Measurements from ENCODE around the gene VCAN.

Gene VCAN

DNA sequence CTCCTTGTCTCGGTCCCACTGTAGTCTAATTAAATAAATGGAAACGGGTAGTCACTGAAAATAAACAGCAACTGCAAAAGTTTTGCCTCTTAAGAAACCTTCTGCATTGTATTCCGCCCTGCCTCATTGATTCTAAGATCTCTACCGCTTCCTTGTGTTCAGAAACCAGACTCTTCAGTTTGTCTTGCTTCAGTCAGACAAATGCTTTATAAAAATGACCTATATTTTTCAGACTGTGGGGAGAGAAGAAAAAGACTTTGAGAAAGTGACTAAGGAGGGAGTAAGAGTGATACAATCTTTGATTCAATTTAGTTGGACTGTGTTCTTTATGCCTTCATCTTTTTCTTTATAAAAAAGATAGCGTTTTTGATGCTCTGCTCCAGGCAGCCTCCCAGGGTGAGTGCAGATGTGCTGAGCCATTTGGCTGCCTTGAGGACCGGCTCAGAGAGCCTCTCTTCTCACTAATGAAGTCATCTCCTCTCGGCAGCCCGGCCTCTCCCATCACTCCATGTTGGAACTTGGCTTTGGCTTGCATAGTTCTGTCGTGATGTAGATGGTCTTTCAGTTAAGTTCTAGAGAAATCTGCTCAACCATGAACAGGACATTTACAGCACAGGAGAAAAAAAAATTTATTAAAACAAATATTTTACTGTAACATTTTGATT is 4.0 kb upstream of the VCAN start:
- DNase-seq (ENCODE audit: low read depth in 2 of 2): no peak

GRCh38 chr5:83469075-83469474 is 2.5 kb upstream of the VCAN start:
- DNase-seq (ENCODE audit: low read depth in 2 of 2): no peak

- DNase-seq (ENCODE audit: low read depth in 2 of 2): no peak
Measured at GRCh38 chr5:83470526-83471404, 779 bp upstream of the VCAN start.

GRCh38 chr5:83472213-83472507 is 616 bp downstream of the VCAN start:
- DNase-seq (ENCODE audit: low read depth in 2 of 2): no peak

GRCh38 chr5:83472508-83473345 is 1.2 kb downstream of the VCAN start:
- no peak for DNase-seq (ENCODE audit: low read depth in 2 of 2)

- peak; percentile 30 to 47 for DNase-seq (ENCODE audit: low read depth in 2 of 2)
Measured at GRCh38 chr5:83473346-83474160, 2.0 kb downstream of the VCAN start.

GRCh38 chr5:83474161-83474796 is 2.7 kb downstream of the VCAN start:
- DNase-seq (ENCODE audit: low read depth in 2 of 2): peak in 1 of 2 donors; percentile 36

DNA sequence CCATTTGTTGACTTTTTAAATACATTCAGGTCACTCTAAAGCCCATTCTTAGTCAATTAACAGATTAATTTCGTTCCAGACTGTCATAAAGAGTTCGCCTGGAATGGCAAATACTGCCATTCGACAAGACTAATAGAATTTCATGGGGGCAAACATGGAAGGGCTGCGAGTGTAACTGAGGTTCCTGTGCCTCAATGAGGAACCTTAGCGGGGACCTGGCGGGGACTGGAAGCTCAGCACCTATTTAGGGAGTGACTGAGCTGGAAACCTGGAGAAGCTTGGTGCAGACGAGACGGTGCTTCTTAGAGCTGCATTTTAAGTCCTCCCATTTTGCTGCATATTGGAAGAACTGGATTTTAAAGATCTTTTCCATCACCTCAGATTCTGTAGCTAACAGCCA is 3.4 kb downstream of the VCAN start:
- DNase-seq (ENCODE audit: low read depth in 2 of 2): no peak

GRCh38 chr5:83475391-83475863 is 3.9 kb downstream of the VCAN start:
- no peak for DNase-seq (ENCODE audit: low read depth in 2 of 2)

DNA sequence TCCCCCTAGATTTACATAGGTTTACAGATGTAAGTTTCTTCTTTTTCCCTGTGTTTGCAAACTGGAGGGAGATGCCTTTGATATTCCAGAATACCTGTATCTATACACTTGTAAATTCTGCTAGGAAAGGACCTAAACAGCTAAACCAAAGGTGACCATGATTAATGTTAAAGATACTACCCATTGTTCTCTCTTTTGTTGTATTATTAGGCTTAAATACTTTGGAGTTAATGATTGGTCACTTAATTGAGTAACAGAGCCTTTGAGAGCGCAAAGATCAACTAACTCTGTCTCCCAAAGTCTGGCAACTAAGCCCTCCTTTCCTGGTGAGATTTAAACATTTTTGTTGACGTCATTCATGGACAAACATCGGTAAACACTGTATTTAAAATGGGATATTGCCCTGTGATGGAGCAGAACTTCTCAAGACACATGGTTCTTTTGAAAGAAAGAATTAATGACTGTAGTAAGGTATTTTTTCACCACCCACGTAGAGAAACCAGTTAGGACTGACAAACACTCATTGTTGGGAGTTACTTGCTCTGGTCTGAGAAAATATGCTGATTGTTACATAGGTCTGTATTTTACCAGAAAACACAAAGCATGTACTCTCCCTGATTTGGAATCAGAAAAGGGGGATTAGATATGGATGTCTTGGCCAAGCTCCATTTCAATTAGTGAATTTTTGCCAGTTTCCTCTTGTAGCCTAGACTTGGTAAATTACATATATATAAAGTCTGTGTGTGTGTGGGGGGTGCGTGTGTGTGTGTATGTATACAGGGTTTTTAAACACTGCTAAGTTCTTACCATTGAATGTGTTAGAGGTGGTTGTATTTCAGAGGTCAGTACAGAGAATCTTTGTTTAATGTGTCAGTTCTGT is 4.6 kb downstream of the VCAN start:
- no peak for DNase-seq (ENCODE audit: low read depth in 2 of 2)

GRCh38 chr5:83482961-83483360 is 11.4 kb downstream of the VCAN start:
- DNase-seq (ENCODE audit: low read depth in 2 of 2): no peak

DNA sequence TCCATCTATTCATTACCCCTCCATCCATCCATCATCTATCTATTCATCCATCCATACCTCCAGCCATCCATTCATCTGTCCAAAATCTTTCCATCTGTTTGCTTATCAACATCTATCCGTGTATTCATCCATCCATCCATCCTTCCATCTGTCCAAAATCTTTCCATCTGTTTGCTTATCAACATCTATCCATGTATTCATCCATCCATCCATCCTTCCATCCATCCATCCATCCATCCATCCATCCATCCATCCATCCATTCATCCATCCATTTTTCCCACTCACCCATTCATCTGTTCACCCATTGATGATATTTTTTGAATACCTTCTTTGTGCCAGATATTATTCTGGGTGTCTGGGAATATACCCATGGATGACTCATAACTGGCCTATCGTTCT is 12.8 kb downstream of the VCAN start:
- no peak for DNase-seq (ENCODE audit: low read depth in 2 of 2)

DNA sequence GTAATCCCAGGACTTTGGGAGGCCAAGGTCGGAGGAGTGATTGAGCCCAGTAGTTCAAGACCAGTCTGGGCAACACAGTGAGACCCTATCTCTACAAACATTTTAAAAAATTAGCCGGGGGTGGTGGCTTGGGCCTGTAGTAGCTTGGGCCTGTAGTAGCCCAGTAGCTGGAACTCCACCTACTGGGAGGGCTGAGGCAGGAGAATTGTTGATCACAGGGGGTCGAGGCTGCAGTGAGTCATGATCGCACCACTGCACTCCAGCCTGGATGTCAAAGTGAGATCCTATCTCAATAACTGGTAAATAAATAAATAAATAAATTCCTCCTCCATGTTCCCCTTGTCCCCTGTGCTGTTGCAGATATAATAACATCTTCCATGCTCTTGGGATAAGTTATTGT is 14.3 kb downstream of the VCAN start:
- no peak for DNase-seq (ENCODE audit: low read depth in 2 of 2)

DNA sequence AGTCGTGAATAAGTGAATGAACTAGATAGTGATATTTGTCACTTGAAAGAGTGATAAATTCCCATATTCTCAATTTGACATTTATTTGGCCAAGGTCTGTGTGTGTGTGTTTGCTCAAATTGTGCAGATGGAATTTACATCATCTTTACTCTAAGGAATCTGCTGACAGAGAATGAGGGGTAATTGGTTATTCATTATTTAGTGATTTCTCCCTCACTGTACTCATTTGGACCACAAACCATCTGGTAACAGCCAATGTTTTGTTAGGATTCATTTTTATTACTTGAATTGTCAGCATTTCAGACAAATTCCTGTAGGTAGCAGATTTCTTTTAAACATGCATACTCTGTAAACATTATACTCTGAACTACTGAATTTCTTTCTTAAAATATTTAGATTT is 15.6 kb downstream of the VCAN start:
- no peak for DNase-seq (ENCODE audit: low read depth in 2 of 2)

DNA sequence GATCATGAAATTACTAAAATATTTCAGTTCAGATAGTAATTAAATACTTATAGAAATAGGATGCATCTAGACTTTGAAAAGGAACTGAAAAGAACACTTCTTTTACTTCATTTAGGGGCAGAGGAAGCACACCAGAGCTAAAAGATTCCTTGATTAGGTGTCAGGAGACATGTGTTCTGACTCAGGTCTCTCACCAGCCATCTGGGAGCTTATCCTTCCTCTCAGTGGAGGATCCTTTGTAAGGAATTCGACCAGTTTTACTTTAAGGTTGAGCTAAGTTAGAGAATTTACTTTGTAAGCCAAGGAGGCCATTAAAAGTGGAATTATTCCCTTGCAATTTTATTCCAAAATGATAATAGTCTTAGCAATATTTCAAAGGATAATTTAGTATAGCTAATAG is 16.7 kb downstream of the VCAN start:
- DNase-seq (ENCODE audit: low read depth in 2 of 2): no peak

GRCh38 chr5:83488821-83489220 is 17.3 kb downstream of the VCAN start:
- DNase-seq (ENCODE audit: low read depth in 2 of 2): no peak

GRCh38 chr5:83490203-83490602 is 18.7 kb downstream of the VCAN start:
- DNase-seq (ENCODE audit: low read depth in 2 of 2): no peak

GRCh38 chr5:83492331-83492730 is 20.8 kb downstream of the VCAN start:
- no peak for DNase-seq (ENCODE audit: low read depth in 2 of 2)

DNA sequence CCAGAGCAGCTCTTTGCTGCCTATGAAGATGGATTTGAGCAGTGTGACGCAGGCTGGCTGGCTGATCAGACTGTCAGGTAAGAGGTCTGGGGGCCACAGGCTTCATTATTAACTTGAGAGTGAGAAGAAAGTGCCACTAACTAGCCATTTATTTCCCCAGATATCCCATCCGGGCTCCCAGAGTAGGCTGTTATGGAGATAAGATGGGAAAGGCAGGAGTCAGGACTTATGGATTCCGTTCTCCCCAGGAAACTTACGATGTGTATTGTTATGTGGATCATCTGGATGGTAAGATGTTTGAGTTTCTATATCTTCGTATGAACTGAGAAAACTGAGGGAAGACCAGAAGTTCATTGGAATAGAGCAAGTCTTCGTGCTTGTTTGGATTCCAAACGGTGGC is 22.1 kb downstream of the VCAN start:
- no peak for DNase-seq (ENCODE audit: low read depth in 2 of 2)

DNA sequence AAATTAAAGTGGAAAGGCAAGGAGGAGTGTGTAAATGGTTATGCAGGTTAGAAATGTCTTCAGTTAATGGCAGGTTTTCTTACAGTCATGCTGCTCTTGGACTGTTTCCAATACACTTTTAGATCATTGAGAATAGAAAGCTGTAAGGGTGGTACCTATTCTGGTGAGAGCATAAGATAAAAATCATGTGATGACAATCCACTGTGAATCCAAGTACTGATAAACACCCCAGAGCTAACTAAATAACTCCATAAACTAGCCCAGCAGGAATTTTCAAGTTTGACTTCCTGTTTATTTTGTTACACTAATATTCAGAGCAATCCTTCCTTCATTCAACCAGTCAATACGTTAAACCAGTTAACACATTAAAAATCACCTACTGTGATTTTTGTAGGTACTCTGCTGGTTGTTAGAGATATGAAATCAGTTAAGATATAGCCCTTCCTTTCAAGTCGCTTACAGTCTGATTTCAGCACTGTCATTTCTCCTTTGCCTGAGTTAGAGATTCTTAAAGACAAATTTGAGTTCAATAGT is 22.6 kb downstream of the VCAN start:
- no peak for DNase-seq (ENCODE audit: low read depth in 2 of 2)
